NCI-H2029 treated with DMSO at 0.1 percent for 48 hours (cell line): Measurements from ENCODE around the gene EPB41L2.
"Not testable (repeated sequence)": the region's sequence is repeated elsewhere in the genome, so short reads cannot be mapped to it uniquely, and the experiment has no call there.

Source experiments
- DNase-seq: peaks from one replicate; lab custom pipeline; 2025; lab: John Stamatoyannopoulos, UW

EPB41L2 gene

DNA sequence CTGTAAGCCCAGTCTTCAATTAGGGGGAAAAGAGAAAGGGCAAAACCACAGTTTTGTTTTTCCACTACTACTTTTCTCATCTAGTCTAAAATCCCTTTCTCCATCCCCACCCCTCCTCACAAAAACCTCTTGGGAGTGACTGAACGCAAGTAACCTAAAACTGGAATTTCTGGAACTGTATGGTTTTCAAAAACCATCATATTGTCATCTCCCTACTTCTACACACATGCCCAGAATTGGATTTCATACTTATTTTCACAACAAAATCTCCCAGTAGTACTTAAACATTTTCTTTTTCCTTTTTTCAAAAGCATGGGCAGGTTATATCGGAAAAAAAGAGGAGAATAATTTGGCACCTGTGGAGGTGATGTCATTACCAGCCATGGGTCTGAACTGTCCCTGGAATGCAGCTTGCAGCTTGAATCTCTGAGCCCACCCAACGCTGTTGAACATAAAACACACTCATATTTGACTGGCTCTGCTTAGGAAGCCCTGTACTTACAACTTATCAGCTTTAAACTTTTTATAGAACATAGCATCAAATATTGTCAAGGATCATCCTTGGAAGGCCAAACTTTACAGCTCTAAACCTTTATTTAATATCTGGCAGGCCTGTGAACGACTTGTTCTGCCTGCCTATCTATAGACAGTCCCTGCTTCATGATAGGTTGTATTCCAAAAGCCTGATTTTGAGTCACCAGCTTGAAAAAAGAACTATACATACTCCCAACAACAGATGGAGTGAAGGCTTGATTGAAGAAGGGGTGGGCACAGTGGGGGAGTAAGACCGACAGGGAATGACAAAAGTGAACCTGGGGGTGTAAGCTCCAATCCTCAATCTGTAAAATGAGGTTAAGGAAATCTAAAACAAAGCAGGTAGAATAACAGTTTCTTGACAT, 59.3 kb downstream of the EPB41L2 start:
- no peak for DNase-seq

DNA sequence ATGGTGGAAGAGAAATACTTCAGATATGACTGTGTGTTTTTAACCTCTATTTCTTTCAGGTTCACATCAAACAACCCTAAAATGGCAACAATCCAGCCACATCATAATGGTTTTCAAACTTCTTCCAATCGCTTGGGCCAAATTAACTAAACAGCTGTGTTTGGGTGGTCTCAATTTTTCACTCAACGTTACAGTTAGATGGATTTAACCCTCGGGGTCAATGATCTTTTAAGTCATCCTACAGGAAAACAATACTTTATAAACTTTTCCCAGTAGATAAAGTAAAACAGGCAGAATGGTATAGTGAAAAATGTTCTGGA, 60.4 kb downstream of the EPB41L2 start:
- DNase-seq = no peak

DNA sequence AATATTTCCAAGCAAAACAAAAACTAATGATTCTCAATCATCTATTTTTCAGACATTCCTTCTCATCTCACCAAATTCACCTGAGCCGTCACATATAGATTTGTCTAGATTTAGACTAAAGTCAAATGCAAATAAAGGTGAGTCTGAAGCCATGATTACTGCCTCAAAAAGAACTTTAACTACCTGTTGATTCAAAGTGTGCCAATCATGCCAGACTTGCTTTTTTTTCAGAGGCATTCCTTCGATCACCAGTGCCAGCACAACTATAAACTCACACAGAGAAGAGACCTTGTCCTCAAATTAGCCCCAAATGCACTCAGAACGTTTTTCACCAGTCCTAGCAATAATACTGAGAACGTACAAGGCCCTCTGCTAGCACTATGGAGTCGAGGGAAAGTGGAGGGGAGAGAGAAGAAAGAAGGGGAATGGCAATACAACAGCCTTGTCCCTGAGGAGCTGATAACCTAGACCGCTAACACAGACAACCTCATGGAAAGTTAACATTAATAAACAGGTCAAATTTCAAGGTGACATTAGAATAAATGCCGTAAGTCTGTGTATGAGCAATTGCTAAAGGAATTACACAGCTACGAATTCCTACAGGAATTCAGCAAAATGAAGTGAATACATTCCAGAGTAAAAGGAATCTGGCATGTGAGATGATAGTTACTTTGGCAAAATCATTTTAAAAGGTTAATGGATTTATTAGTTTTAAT, 60.9 kb downstream of the EPB41L2 start:
- DNase-seq = no peak

DNA sequence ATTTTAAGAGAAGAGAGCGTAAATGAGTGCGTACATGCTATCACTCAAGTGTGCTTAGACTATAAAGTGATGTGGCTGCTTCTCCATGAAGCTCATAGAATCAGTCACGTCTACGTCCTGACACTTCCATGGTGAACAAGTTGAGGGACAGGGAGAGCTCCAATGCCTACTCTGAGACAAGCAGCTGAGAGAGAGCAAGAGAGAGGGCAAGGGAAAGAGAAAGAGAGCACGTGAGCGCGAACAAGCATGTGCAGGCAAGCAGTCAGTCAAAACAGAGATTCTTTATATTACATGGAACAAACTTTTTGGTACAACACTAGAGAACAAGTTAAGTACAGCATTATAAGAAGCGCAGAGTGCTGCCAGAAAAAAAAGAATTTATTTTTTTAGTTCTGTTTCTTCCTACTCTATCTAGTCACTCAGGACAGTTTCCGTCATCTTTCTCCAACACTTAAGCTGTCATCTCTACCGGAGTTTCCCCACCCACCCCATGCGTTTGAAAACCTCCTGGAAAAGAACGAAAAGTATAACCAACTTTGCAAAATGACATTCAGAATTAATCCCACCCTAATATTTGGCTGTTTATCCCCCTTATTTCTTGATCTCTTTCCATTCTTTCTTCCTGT, 61.8 kb downstream of the EPB41L2 start:
- DNase-seq = no peak

DNA sequence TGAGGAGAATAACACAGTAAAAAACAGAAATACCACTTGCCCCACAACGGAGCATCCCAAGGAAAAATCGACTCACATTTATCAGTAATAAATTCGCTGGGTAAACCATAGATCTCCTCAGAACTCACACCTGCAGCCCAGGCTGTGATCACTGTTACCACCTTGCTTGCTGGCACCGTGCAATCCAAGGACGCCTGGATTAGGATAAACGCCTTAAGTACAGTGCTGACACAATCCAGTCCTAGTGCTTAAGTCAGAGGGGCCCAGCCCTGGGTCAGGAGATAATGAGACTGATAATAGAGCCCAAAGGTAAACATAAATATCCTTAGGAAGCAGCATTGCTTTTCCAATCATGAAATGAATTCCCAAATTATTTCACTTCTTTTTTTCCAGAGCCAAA, 62.5 kb downstream of the EPB41L2 start:
- no peak for DNase-seq

DNA sequence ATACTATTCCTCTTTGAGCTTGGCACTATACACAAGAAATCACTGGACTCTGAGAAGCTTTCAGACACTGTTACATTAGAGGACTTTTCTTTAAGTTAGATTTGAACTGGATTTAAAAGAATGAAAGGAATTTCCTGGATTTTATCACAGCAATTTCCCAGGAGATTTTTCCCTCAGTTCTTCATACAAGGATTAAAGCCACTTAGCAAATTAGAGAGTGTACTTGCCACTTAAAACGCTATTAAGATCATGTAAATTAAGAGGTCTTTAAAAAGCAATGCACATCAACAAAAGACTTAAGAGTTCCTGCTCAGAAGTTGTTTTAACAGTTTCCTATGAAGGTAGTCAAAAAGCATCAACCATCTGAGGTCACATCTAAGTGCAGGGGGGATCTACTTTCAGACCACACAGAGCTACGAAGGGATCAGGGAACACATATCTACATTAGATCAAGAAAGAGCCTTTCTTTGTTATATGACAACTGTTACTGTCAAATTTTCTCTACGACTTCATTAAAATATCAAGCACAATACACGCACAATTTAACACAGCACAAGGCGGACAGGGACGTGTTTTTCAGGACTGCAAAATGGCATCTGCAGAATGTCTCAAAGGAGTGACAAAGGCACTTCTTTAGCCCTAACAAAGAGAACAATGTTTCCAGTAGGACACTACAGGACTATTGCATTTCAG, 65.8 kb downstream of the EPB41L2 start:
- DNase-seq = no peak

DNA sequence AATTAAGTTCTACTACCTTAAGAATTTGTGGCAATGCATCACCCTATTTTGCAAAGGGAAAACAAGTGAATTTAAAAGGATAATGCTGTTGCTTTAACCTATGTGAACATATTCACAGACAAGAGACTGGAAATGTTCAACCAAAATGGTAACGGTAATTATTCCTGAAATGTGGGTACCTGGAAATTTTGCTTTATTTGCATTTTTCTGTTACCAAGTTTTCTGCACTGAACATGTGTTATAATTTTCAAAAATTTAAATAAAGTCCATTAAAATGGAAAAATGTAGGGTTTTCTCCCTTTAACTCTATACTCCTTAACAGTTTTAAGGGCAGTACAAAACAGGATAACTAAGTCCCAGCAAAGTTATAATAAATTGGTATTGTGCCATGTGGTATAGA, 66.4 kb downstream of the EPB41L2 start:
- DNase-seq = no peak

DNA sequence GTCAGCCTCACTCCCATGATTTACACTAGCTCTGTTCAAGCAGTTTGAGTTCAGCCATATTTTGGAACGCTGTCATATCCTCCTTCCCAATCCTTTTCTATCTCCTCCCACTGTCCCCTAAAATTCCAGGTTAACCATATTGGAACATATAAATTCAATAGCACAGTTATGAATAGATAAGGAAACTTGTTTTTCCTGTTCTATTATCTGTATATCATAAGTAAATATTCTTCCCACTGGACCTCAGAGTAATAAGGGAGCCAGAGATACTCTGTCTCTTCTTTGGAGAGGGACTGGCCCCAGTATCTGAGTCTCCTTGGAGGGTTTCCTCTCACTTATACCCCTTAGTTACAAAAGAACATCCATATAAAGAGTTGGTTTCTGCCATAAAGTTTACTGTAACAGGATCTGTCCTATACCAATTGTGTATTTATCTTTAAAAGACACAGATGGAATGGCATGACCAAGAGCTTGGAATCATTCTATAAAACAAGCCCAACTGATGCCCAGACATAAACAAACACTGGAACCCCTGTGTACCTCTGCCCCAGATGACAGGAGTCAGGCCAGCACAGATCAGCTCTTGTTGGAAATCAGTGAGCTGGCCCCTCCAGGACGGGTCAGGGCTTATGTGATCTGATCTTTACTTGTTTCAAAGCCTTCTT, 67.1 kb downstream of the EPB41L2 start:
- DNase-seq = no peak

DNA sequence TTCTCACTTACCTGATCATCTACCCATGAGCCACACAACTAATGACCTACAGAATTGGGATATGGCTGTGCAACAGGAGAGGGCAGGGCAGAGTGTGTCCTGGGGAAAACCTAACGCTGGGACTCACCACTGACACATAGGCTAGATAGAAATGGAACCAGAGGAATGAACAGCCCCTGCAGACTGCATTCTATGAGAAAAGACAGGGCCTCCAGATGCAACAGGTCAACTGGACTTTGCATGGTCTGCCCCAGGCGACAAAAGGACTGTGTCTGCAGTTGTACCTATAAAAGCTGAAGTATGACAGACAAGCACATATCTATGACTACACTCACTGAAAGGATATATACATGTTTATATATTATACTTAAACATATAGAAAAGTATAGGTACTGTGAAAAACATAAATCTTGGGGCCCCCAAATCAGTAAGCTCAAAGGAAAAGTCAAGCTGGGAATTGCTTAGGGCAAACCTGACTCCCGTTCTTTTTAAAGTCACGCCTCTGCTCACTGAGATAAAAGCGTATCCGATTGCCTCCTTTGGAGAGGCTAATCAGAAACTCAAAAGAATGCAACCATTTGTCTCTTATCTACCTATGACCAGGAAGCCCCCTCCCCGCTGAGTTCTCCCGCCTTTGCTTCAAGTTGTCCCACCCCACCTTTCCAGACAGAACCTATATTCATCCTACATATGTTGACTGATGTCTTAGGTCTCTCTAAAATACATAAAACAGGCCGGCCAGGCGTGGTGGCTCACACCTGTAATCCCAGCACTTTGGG, 68.5 kb downstream of the EPB41L2 start:
- DNase-seq = no peak

DNA sequence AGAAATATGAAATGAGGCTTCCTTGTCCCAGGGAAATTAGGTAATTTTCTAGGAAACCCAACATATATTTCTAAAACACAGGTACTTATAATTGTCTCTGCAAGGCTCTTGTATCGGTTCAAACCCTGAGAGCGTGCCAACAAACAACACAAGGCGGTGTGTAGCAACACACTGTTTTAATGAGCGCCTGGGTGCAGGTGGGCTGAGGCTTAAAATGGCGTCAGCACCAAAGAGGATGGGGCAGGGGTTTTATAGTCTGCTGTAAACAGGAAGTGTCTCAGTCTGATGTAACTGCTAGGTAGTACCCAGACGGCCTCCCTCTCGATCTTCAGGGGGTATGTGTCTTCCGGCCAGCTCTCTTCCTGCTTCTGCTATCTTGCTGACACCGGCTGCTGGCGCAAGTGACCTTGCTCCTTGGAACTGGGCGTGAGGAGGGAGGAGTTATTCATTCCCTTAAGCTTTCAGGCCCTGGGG, 69.7 kb downstream of the EPB41L2 start:
- DNase-seq = no peak

DNA sequence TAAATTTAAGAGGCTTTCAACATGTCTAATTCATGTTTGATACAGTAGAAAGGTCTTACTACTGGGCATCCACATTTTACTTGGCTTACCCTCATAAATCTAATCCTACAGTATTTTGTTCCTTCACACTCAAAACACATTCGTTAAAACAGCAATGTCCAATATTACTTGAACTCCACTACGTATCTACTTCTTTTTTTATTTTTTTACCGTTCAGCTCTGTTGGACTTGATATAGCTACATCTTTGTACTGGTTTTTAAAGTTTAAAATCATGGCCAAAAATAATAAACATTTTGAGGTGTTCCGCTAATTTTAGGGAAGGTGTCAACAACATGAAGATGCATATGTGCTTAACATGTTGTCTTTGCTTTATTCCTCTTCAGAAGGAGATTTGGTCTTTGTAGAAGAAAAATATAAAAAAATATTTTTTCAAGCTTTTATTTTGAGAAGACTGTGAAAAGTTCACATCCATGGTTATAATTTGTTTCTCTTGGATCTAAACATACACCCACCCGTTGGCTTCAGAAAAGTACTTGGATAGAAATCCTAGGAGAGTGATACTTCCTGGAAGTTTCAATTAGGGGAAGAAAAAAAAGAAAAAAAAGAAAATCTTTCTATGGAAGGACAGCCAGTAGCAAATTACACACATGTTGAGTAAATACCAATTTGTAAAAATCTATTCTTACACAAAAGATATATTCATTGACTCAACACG, 71.5 kb downstream of the EPB41L2 start:
- DNase-seq = no peak

DNA sequence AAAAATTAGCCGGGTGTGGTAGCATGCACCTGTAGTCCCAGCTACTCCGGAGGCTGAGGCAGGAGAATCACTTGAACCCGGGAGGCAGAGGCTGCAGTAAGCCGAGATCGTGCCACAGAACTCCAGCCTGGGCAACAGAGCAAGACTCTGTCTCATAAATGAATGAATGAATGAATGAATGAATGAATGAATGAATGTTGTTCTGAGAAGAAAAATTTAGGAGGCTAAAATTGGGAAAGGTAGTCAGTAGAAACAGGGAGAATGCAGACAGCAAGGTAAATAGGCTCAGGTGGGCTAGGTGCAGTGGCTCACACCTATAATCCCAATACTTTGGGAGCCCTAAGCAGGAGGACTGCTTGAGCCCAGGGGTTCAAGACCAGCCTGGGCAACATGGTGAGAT, 75.5 kb downstream of the EPB41L2 start:
- not testable (repeated sequence) for DNase-seq

DNA sequence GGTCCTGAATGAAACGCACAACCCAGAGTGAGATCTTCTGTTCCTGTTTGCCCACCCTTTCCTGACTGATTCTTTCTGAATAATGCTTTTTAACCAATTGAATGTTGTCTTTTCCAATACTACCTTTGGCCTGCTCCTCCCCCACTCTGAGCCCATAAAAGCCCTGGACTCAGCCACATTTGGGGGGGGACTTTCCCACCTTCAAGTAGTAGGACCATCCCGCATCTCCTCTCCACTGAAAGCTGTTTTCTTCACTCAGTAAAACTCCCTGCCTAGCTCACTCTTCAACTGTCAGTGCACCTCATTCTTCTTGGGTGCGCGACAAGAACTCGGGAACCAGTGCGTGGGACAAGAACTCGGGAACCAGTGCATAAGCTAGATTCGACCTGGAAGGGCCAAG, 77.9 kb downstream of the EPB41L2 start:
- no peak for DNase-seq

DNA sequence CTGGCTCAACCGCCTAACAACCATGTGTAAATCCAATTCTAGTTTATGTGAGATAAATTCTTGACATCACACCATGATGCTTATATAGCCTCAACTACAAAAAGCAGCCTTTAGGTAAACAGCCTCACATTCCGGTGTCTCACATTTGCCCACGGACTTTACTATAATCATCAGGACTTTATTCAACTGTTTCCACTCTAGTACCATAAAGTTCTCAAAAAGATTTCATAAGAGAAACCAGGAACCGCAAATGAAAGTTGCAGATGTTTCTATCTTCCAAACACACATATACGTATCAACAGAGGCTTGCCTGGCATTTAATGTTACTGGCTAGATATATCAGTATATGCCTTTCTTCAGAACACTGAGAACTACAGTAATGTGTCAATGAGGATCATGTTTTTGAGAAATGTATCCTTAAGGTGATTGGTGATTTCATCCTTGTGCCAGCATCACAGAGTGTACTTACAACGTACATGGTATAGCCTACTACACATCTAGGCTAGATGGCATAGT, 80.0 kb downstream of the EPB41L2 start:
- no peak for DNase-seq

DNA sequence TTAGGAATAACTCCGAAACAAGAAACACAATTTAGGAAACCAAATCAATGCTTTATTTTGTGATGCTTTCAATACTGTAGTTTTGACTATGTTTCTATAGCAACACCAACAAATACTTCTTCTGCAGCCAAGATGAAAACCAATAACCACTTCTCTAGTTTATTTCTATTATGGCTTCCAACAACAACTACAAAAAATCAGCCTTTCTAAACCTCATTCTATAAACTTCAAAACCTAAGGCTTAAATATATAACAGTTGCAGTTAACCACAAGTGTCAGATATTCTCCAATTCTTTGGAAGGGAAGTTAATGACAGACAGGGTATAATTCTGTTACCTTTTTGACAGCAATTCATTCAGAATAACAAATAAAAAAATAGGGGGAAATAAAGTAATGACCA, 80.9 kb downstream of the EPB41L2 start:
- no peak for DNase-seq

DNA sequence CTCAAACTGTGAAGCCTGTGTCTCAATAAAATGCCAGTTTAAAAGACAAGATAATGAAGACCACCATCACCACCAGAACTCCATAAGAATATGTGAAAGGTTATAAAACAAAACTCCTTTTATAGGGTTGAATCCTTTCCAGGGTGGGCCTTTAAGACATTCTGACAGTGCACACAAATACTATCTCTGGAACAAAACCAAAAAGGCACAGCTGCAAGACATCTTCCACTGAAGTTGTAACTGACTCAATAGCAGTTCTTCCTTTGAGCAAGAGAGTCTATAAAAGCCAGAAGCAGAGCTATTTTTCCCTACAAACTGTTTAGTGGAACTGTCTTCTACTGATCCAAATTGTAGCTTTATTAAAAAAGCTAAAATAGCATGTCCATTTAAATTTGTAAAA, 81.6 kb downstream of the EPB41L2 start:
- DNase-seq = no peak

DNA sequence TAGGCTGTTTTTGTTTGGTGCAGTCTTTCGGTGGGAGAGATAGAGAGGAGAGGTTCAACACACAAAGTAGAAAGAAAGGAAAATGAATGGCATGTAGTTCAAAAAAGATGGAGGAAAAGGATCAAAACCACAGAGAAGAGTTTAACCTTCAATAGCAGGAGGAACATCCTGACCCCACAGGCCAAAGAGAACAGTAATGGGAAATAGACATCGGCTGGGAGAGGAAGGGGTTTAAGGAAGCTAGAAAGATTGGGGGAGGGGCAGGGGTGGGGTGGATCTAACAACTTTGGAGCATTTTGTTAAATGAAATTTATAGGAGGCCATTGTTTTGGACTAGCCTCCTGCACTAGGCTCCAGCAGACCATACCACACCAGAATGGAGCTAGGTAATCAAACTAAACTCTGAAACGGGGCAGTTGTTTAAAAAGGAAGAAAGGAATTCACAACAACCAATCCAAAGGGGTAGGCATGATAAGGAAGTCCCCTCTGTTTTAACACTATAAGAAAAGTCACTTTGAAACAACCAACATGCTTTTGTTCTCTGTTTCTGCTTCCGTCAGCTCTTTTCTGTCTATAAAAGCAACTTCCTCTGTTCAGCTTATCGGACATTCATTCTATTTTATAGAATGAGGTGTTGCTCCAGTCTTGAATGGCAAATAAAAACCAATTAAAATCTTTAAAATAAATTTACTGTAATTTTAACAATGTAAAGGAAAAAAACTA, 82.6 kb downstream of the EPB41L2 start:
- DNase-seq = no peak

DNA sequence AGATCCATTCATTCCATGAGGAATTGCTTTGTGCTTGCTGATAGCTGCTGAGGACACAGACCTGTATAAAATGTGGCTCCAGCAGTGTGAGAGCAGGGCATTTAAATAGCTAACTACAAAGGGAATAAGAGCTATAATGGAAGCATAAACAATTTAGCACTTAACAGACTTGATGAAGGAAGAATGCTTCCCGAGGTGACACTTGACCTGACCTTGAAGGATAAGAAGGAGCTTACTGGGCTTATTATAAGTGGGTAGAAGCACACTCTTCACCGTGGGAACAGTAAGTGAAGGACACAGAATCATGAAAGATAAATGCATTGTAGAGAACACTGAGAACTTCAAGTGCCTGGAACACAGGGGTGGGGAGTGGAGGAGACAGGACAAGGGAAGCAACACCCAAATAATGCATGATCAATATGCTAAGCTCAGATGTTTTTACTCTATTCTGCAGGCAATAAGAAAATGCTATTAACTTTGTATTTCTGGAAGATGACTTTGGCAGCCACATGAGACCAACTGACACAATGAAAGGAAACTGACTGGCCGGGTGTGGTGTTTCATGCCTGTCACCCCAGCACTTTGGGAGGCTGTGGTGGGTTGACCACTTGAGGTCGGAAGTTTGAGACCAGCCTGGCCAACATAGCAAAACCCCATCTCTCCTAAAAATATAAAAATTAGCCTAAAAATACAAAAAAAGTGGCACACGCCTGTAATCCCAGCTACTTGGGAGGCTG, 84.2 kb downstream of the EPB41L2 start:
- DNase-seq = no peak

DNA sequence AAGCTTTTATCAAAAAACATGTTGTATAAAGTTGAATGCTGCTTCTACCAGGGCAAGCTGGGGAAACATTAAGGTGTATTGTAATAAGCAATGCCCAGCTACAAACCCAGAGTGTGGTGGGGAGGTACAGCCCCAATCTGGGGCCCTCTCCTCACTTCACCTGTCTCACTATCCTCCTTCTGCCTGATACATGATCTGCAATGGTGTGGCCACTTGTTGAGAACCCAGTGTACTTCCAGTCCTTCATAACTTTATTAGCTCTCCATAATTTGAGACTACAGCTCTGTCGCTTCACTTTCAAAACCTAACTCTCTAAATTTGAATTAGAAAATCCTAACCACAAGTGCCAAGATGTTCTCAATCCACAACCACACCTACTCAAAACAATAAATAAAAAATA, 84.9 kb downstream of the EPB41L2 start:
- no peak for DNase-seq
